Left renal cortex interstitium (tissue), 4 donors: ENCODE data around the gene APRT. TPM values are rescaled to one million over a fixed set of nuclear protein-coding genes. Genes with fewer than 3 reads are reported as not detected.
A peak's percentile ranks its signal among the peaks of the same experiment; 100 is the strongest.

Experiments
- DNase-seq, 4 donors: peaks; one replicate each; pipeline ENCODE4 v3.0.0-alpha.2; 2013; ENCODE audit warnings: low read depth in 4 of 4, low spot score in 2 of 4, missing footprints in 1 of 4
- polyA plus RNA-seq, 4 donors: library from polyadenylated mRNA; unstranded; fragments of 120-200 nt; gene quantifications; one replicate each; pipeline ENCODE4 v1.2.1, GENCODE V29; 2013; ENCODE audit not compliant: insufficient read length in 4 of 4

APRT gene, protein sequence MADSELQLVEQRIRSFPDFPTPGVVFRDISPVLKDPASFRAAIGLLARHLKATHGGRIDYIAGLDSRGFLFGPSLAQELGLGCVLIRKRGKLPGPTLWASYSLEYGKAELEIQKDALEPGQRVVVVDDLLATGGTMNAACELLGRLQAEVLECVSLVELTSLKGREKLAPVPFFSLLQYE
- 100 to 1,000 TPM in 2 of 4 donors, 10 to 100 TPM in 2; 74.9 to 122 (median 104) TPM for polyA plus RNA-seq

GRCh38 chr16:88811769-88812512, at the start of gene APRT:
TSS of gene APRT (minus strand) at chr16:88811928. CDS start at chr16:88811899, 29 bp downstream.
- DNase-seq: peak in 3 of 4 donors; percentile 75 to 87 (median 80)

- DNase-seq: no peak
Measured at GRCh38 chr16:88861359-88861758, 49.6 kb upstream of the APRT start.

DNA sequence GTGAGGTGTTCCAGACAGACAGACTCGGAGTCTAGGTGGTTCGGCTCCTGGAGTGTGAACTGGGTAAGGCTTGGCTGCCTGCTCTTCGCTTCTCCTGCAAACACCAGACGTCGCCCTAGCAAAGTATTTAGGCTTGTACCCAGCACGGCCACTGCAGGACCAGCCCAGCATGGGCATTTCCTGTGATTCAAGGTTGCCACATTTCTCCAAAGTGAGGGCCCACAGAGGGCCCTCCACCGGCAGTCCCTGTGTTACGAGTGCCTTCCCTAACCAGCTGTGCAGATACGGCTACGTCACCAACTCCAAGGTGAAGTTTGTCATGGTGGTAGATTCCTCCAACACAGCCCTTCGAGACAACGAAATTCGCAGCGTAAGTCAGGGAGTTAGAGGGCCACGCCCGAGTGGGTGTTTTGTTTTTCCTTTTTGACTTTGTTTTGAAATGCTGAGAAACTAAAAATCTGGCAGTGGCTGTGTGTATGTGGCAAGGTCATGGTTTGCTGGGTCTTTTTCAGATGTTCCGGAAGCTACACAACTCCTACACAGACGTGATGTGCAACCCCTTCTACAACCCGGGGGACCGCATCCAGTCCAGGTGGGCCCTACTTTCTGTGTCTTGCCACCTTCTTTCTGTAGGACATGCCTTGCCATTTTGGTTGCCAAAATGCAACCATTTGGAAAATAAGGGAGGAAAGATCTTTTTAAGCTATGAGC, 47.8 kb upstream of the APRT start:
- DNase-seq: no peak

DNA sequence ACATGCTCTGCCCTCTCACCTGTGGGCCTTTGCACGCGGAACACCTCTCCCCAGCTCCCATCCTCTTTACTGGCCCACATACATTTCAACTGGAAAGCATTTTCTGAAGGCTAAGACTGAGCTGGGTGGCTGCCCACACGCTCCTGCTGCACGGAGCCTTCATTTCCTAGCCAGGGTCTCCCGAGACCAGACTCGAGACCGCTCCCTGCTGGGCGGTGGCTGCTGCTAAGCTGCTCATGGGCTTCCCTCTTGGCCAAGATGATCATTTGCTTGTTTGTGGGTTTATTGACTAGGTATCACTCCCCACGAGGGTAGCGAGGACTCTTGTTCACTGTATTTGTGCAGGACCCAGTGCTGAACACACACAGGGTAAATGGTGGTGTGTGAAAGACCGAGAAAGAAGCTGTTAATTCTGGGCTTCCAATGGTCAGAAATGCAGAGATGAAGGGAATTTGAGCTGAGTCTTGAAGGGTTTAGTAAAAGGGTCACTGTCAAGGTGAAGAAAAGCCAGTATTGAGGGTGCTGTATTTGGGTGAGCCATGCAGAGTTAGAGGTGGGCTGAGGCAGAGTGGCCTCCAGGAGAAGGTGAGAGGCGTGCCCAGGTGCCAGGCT, 46.1 kb upstream of the APRT start:
- DNase-seq: peak in 1 of 4 donors; percentile 55

DNA sequence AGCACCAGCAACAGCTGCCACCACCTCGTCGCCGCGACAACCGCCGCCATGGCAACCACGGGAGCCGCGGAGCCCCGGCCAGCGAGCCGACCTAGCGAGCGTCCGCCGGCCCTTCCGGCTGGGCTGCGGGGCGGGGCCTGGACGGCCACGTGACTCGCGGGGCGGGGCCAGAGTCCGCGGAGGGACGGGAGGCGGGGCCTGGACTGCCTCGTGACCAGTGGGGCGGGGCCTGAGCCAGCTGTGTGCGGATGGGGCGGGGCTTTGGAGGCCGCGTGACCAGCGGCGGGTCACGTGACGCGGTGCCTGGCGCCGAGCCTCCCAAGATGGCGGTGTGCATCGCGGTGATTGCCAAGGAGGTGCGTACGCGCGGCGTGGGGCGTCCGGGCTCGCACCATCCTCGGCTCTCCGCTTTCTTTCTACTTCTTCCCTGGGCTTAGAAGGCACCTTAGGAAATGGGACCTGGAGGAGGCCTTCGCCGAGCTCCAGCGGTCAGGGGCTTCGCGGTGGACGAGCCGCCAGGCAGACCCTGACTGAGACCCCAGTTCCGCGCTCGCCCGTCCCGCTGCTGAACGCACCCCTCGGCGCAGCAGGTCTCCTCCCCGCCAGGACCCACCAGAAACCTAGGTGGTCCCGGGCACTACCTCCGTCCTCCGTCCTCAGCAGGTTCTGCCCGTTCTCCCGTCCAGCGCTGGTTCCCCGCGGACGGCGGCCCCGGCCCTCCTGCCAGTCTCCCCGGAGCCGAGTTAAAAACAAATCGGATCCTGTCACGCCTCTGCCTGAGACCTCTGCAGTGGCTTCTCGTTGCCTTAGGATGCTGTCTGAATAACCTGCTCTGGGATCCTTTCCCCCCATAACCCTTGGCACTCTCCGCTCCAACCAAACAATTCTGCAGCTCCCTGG, 45.4 kb upstream of the APRT start, which contains the start of the genes GALNS and TRAPPC2L:
Gene GALNS (minus strand): TSS at position 120 of the 900 bp plus-strand sequence. CDS start 70 bp downstream, at position 50.
Gene TRAPPC2L (plus strand): TSS at position 300 of the 900 bp plus-strand sequence. CDS start 24 bp downstream, at position 324.
- DNase-seq: peak; percentile 74 to 92 (median 90)

DNA sequence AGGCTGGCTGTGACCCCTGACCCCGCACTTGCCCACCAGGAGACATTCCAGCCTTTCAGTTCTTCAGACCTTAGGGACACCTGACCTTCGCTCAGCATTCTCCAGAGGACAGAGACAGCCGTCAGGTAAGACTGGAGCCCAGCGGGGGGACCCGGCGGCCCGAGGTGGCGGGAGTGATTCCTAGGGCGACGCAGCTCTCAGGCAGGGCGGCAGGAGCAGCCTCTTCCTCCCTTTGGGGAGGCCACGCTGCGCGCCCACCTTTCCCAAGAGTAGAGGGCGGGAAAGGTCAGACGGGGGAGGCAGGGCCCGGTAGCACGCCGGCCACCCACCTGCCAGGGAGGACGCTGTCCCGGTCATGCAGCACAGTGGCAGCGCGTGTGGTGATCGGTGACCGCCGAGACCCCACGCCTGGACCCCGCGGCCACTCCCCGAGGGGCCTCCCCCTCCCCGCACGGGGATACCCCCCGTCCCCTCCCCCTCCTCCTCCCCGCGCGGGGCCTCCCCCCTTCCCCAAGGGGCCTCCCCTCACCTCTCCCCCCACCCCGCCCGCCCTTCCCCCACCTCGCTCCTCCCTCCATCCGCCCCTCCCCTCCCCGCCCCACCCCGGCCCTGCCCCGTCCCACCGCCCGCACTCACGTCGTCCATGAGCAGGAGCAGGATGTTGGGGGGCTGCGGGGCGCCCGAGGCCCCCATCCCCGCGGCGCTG, 44.5 kb upstream of the APRT start:
- no peak for DNase-seq

- no peak for DNase-seq
Measured at GRCh38 chr16:88855736-88856121, 44.0 kb upstream of the APRT start.

- no peak for DNase-seq
Measured at GRCh38 chr16:88855176-88855575, 43.4 kb upstream of the APRT start.

DNA sequence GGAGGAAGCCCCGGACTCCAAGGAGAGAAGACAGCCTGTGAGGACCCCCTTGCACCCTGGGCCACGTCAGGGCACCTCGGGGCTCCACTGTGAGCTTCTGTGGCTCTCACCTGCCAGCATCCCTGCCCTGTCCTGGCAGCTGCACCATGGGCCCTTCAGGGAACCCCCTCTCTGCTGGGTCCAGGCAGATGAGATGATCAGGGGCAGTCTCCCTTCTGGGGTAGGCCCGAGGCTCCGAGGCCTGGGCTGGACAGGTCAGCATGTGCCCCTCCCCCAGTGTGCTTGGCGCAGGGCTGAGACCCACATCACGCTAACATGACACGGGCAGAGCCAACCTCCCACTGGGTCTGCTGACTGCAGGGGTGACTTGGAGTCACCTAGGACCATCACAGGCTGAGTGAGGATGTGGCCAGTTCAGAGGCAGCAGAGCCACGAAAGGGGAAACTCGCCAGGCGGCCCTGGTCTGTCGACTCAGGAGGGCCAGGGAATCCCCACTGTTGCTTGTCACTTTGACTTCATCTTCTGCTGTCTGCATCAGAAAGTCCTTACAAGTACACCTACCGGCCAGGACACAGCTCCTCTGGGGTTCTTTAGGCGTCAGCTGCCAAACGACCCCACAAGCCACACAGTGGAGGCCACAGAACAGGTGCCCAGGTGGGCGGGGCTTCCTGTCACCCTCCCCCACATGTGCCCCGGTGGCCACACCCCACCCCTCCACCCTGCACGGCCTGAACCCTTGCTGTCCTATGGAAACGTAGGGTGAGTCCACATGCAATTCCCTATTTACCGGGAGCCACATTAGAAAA, 42.8 kb upstream of the APRT start:
- no peak for DNase-seq

GRCh38 chr16:88853325-88853941, 41.7 kb upstream of the APRT start:
- DNase-seq: no peak

- DNase-seq: no peak
Measured at GRCh38 chr16:88851616-88852015, 39.9 kb upstream of the APRT start.

- no peak for DNase-seq
Measured at GRCh38 chr16:88850531-88851199, 38.9 kb upstream of the APRT start.

DNA sequence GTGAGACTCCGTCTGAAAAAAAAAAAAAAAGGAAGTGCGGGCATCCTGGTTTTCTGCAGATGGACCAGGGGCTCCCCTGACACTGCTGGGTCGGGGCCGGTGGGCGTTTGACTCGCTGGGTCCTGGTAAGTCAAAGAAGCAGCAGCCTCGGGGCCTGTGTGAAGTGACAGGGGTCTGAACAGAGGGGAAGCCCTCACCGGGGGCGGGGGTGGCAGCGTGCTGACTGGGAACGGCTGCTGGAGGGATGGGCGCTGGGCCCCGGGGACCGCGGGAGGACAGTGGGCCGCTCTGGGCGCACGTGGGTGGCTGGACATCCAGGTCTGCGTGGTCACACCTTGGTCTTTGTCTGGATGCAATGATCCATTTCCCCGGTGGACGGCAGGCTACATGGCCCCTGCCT, 36.8 kb upstream of the APRT start:
- DNase-seq: no peak

GRCh38 chr16:88847654-88848053, 35.9 kb upstream of the APRT start:
- DNase-seq: no peak

GRCh38 chr16:88846088-88846487, 34.4 kb upstream of the APRT start:
- DNase-seq: no peak

DNA sequence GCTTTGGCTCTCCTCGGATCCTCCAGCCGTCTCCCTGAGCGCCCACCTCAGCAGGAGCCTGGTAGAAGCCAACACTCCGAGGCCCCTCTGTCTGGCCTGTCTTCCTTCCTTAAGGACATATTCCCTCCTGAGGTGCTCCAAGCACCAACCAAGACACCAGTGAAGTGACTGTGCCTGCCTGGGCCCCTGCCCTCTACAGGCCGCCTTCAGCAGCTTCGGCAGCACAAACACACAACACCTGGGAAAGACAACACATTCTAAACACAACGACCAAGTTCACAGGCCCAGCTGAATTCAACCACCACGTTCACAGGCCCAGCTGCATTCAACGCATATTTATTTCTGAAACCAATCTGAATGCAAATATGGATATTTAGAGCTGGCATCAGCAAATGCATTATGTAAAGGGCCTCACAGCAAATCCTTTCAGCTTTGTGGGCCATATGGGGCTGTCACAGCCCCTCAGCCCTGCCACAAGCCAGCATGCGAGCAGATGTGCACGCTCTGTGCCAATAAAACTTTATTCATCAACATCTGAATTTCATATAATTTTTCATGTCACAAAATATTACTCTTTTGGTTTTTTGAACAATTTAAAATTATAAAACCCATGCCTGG, 32.8 kb upstream of the APRT start:
- DNase-seq: no peak

GRCh38 chr16:88843256-88843655, 31.5 kb upstream of the APRT start:
- DNase-seq: no peak
